ENCODE data around the gene STK17A.
"Not testable (repeated sequence)": the region's sequence is repeated elsewhere in the genome, so short reads cannot be mapped to it uniquely, and the experiment has no call there.

Gene STK17A

DNA sequence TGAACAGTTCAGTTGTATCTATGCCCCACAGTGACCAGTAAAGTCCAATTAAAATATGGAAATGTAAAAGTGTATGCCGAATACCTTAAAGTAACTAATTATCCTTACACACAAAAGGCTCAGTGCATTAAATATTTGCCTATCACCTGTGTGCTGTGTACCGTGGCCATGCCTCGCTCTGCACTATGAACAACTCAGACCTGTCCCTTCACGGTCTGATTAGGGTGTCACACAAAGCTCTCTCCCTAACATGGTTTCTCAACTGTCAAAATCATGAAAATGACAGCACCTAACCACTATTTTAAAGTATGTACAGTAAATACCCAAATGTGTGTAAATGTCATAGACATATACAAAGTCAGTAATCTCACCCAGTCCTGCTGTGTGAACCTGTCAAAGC lies 43.1 kb downstream of the STK17A start:
- H3K27ac ChIP-seq (ENCODE audit: poor library complexity, severe bottlenecking) = peak overlapping the region; percentile 38
- H3K4me1 ChIP-seq (ENCODE audit: insufficient read depth, poor library complexity, severe bottlenecking) = peaks cover 18% of the 10 kb centered on the region
- DNase-seq (ENCODE audit: low spot score) (no peak), ATAC-seq (ENCODE audit: low read depth) (peak; percentile 17; the same call in 1 of the 3 replicates)
- peaks cover 98% of the 10 kb centered on the region for H3K36me3 ChIP-seq (ENCODE audit: low read depth)
- H3K4me3 ChIP-seq (ENCODE audit: severe bottlenecking) = no peak overlapping the region
- H3K9me3 ChIP-seq (ENCODE audit: severe bottlenecking) = no peaks in the 10 kb centered on the region
- no peaks in the 10 kb centered on the region for H3K27me3 ChIP-seq (ENCODE audit: insufficient read depth, poor library complexity, severe bottlenecking)
- no peak for TF ChIP-seq CTCF (IDR thresholded peaks at IDR 0.05; ENCODE audit: poor library complexity, severe bottlenecking)

GRCh38 chr7:43626695-43627094 lies 43.8 kb downstream of the STK17A start:
- H3K27ac ChIP-seq (ENCODE audit: poor library complexity, severe bottlenecking) = peak overlapping the region; percentile 38
- no peaks in the 10 kb centered on the region for H3K27me3 ChIP-seq (ENCODE audit: insufficient read depth, poor library complexity, severe bottlenecking)

GRCh38 chr7:43627798-43628197 lies 44.9 kb downstream of the STK17A start:
- not testable (repeated sequence) for DNase-seq (ENCODE audit: low spot score); ATAC-seq (ENCODE audit: low read depth); H3K9me3 ChIP-seq (ENCODE audit: severe bottlenecking); H3K4me3 ChIP-seq (ENCODE audit: severe bottlenecking); H3K27me3 ChIP-seq (ENCODE audit: insufficient read depth, poor library complexity, severe bottlenecking)
- H3K4me1 ChIP-seq (ENCODE audit: insufficient read depth, poor library complexity, severe bottlenecking) = peaks cover 18% of the 10 kb centered on the region
- peak overlapping the region; percentile 38 for H3K27ac ChIP-seq (ENCODE audit: poor library complexity, severe bottlenecking)
- peaks cover 98% of the 10 kb centered on the region for H3K36me3 ChIP-seq (ENCODE audit: low read depth)

More at GRCh38 chr7:43626695-43627094, 43.8 kb downstream of the STK17A start:
- ATAC-seq (ENCODE audit: low read depth) (no peak), DNase-seq (ENCODE audit: low spot score) (no peak)
- no peak for TF ChIP-seq CTCF (IDR thresholded peaks at IDR 0.05; ENCODE audit: poor library complexity, severe bottlenecking)
- no peaks in the 10 kb centered on the region for H3K9me3 ChIP-seq (ENCODE audit: severe bottlenecking)
- H3K4me3 ChIP-seq (ENCODE audit: severe bottlenecking) = no peak overlapping the region
- peaks cover 18% of the 10 kb centered on the region for H3K4me1 ChIP-seq (ENCODE audit: insufficient read depth, poor library complexity, severe bottlenecking)
- peaks cover 98% of the 10 kb centered on the region for H3K36me3 ChIP-seq (ENCODE audit: low read depth)

- DNase-seq (ENCODE audit: low spot score) = no peak
- no peak overlapping the region for H3K4me3 ChIP-seq (ENCODE audit: severe bottlenecking)
- H3K36me3 ChIP-seq (ENCODE audit: low read depth) = peaks cover 98% of the 10 kb centered on the region
- H3K9me3 ChIP-seq (ENCODE audit: severe bottlenecking) = no peaks in the 10 kb centered on the region
- no peak for ATAC-seq (ENCODE audit: low read depth)
- no peak for TF ChIP-seq CTCF (IDR thresholded peaks at IDR 0.05; ENCODE audit: poor library complexity, severe bottlenecking)
- H3K27ac ChIP-seq (ENCODE audit: poor library complexity, severe bottlenecking) = peak overlapping the region; percentile 38
- no peaks in the 10 kb centered on the region for H3K27me3 ChIP-seq (ENCODE audit: insufficient read depth, poor library complexity, severe bottlenecking)
- peaks cover 18% of the 10 kb centered on the region for H3K4me1 ChIP-seq (ENCODE audit: insufficient read depth, poor library complexity, severe bottlenecking)
Observed at GRCh38 chr7:43628431-43628830, 45.5 kb downstream of the STK17A start.

GRCh38 chr7:43629857-43630256 lies 46.9 kb downstream of the STK17A start:
- H3K36me3 ChIP-seq (ENCODE audit: low read depth) = peaks cover 98% of the 10 kb centered on the region
- H3K4me3 ChIP-seq (ENCODE audit: severe bottlenecking) = no peak overlapping the region
- peaks cover 27% of the 10 kb centered on the region for H3K4me1 ChIP-seq (ENCODE audit: insufficient read depth, poor library complexity, severe bottlenecking)
- no peak for ATAC-seq (ENCODE audit: low read depth)
- DNase-seq (ENCODE audit: low spot score) = no peak
- TF ChIP-seq CTCF (IDR thresholded peaks at IDR 0.05; ENCODE audit: poor library complexity, severe bottlenecking) = no peak
- no peaks in the 10 kb centered on the region for H3K9me3 ChIP-seq (ENCODE audit: severe bottlenecking)
- no peaks in the 10 kb centered on the region for H3K27me3 ChIP-seq (ENCODE audit: insufficient read depth, poor library complexity, severe bottlenecking)
- peak overlapping the region; percentile 38 for H3K27ac ChIP-seq (ENCODE audit: poor library complexity, severe bottlenecking)

Data from RWPE2 (cell line).